Stimulated activated CD4-positive, alpha-beta T cell treated with anti-CD3 and anti-CD28 coated beads, TNF-alpha, amount 100 ng/mL, for 24 hours (primary cell): ENCODE results near the gene THAP10.

Experiments used
- DNase-seq, 3 experiments: peaks; one replicate each; pipeline ENCODE4 v3.0.0-alpha.2; 2020; ENCODE audit warnings: low read depth in 3 of 3

Gene THAP10

DNA sequence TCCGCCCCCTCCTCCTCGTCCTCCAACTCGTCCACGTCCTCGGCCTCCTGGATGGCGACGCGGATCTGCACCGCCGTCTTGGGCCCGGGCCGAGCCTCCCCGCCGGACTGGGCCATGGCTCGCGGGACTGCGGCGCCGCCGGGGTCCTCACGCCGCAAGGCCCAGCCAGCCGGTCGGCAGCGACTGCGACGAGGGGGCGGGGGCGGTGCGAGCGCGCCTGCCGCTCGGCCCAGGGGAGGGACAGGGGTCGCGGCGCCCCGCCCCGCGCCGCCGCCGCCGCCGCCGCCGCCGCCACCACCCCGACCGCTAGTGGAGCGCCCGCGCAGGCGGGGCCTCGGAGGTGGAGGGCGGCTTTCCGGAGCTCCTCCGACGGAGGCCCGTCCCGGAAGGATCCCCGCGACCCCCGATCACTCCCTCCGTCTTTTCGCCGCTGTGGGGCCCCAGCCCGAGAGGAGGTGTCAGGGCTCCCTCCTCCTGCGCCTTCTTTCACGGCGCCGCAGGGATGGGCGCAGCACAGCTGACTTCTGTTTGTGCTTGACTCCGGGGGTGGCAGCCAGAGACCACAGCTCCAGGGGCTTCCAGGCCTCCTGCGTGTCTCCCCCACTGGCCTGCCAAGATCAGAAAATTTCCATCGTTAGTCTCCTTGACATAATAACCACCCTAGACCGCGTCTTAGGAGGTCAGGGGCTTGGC is 38.1 kb downstream of the THAP10 start, which contains the start of gene LARP6:
TSS of gene LARP6 (minus strand) at position 185 of the 693 bp plus-strand sequence. CDS start at position 116, 69 bp downstream.
- peak in 2 of 3 experiments; percentile 3 to 30 for DNase-seq

DNA sequence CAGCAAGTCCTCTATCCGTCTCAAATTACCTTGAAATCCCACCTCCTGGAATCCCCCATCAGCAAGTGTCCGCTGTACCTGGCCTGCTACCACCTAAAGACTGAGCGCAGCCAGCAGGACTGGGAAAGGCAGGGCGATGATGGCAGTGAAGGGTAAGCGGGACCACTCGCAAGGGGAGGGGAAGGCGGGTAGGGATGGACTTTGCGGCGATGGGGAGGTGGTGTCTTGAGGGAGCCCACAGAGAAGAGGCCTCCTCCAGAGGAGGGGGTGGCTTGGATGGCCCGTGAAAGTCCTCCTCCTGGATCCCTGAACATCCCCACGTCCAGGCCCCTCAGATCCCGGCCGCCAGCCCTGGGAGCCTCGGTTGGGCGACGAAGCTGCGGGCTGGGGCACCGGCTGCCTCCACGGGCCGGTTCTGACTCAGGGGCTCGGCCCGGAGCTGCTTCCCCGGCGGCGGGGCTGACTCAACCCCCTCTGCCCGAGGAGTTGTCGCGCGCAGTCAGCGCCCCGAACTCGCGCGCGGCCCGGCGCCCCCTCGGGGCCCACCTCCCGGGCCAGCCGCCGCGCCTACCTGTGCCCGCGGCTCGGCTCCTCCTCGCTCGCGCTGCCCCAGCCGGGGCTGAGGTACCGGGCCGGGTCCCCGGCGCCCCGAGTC is 38.8 kb downstream of the THAP10 start:
- DNase-seq = no peak

DNA sequence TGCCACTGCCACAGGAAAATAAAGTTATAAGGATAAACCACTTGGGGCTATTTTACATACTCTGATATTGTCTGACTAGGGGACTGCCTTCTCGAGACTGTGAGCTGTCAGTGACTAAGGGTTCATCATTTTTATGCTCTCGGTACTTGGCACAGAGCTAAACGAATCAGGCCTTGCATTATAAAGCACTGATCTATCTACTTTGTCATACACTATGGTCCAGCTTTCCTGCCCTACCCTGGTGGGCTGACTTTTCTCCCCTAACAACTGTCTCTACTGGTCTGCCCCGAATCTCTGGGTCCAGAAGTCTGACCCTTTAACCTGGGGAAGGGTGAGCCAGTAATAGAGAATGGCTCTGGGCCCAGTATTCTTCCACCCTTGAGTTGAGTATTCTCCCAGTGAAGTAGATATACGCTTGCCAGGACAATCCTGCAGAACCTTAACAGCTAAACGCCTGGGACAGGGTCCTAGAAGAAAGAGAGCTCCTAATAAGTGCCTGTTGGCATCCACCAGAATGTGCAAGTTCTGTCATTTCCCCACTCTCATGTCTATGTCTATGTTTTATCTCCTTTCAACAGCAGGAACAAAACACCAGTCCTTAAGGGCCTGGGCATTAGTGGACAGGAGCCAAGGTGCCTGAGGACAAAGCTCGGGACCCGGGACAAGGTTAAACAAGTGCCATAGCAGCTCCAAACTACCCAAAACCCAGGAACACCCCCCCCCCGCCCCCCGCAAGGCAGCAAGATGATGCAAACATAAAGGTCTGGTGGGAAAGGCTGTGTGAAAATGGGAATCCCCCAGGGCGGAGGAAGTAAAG is 39.5 kb downstream of the THAP10 start:
- no peak for DNase-seq

DNA sequence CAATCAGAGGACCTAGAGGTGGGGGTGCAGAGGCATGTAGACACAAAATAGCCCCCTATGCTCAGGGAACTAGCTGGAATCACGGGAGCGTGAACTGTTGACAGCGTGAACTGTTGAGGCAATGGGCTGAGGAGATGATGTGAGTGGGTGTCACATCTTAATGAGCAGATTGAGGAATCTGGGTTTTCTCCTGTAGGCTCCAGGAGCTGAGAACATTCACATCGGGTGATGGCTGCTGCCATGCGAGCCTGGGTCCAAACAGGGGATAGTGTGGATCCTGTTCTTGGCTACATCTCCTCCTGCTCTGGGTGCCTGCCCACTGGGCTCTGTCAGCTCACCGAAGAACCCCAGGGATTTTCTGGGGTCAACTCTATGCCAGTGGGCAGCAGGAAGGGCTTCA is 40.3 kb downstream of the THAP10 start:
- no peak for DNase-seq

DNA sequence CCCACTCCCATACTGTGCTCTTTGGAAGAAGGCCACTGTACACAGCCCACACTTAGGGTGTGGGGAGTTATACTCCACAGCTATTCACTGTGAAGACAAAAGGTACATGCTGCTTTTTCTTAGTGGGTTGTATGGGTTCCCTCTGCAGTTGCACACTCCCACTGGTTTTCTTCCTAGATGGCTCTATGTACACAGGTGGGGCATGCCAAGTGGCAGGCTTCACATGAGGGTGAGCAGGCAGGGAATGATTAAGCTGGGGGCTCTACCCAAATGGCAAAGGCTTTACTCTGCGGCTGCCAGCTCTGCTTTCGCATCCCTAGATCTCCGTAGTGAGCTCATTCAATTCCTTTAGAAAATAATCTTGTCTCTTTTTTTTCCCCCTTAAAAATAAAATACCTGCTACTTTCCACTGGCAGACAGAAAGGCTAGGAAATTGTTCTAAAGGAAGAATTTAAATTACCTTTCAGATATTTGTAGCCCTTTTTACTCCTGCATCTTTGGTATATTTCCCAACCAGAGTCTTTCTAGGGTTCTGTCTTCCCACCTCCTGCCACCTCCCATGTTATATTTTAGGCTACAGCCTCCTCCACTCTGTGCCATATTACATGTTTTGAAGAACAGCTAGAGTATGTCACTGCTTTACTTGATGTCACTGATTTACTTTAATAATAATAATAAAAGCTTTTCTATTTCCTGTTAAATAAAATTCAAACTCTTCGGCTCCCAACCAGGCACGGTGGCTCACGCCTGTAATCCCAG is 46.5 kb downstream of the THAP10 start:
- DNase-seq = no peak

DNA sequence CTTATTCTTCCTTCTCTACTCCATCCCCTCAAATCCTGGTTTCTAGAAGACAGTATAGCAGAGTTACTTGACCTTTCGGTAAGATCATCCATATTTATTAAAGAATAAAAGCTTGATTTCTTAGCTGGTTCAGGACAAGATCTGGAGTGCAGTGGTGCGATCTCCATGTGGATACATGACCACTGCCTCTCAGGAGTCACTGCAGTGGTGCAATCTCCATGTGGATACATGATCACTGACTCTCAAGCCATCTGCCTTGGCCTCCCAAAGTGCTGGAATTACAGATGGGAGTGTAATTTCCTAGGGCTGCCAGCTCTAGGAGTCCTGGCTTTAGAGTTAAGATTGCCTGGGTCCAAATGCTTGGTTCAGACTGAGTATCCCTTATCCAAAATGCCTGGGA is 54.8 kb downstream of the THAP10 start:
- DNase-seq = no peak

DNA sequence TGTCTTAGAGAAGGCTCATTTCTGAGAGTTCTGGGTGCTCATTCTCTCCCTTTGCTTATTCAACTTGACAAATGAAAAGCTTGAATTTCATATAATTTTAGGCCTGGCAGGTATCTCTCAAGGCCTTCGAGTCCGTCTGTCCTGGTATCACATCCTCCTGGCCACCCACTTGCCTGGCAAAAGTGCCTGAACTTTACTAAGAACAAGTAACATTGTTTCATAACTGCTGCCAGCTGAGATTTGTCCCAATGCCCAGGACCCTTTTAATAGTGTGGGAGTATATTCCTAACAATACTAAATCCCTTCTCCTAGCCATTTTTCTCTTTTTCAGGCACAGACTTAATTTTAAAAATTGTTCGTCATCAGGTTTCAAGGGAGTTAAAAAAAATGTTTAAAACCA is 56.4 kb downstream of the THAP10 start:
- no peak for DNase-seq

DNA sequence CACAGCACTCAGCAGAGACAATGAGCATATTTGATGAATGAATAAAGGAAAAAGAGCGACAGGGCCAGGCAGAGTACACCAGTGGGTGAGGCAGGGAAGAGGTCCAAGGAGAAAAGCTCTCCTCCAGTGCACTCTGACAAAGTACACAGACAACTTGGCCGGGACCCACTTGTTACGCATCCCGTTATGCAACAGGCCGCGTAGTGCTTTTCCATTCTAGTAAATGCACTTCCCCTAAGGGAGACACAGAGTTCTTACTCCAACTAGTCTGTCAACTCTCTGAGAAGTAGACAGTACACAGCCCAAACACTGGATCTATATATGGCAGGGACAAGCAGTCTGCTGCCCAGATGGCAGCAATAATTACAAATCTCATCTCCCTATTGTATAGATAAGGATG is 56.8 kb downstream of the THAP10 start:
- DNase-seq = no peak

DNA sequence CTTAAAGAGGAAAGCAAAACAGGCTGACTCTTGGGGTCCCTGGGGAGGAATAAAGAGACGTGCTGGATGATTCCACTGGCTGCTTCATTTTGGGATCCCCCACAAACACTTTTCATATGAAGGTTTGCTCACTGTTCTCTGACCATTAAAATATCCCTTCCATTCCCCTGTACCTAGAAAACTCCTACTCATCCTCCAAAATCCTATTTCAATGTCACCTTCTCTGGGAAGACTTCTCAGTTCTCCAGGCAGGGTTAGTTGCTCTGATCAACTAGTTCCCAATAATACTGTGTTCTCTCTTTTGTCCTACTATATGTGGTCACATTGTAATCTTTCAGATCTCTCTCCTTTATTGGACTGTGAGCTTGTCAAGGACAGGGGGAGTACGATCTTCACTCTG is 57.2 kb downstream of the THAP10 start:
- DNase-seq = no peak

DNA sequence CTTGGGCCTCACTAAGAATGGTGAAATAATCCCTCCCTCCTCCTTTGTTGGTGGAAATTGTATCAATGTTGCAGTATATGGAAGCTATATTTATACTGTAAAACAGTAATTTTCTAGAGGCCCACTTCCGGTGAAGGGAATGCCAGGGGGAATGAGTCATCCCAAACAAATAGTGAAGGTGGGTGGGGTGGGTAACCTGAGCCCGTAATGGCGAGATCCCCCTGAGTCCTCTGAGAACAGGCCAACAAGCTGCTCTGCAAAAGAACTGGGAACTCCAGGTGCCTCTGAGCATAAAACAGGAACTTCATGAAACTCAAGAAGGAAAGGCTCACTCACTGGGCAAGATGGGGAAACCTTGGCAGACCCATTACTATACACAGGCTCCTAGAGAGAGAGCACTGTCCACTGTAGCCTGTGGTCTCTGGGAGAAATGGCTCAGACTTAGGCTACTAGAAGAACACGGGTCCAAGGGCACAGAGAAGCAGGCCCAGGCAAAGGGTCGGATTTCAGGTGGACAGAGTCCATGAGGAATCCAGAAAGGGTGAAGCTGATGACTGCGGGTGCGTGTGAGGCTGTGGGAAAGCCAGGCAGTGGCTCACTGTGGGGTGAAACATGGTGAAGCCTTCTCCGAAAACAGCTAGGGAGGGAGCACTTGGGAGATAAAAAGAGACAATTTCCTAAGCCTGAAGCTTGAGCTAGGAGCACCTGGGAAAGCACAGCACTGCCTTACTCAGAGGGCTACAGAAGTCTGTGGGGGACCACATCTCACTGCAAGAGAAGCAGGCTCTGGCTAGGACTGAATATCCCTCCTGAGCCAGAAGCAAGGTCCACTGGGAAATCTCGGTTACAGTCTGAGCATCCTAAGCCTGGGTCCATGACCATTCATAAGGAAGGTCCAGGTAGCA is 58.1 kb downstream of the THAP10 start:
- no peak for DNase-seq

DNA sequence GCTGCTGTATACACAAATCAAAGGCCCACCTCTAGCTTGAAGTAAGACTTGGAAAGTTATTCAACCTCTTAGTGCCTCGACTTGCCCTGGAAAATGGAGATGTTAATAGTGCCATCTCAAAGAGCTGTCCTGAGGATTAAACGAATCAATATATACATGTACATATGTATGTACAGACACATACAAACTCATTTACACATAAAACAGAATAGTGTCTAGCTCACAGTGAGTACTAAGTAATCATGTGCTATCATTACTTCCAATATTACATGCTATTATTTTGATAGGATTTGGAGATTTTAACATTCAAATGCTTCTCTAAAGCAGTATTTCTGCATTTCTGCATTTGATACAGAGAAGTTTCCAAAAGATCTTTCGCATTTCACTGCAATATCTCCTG is 58.8 kb downstream of the THAP10 start:
- DNase-seq = no peak

DNA sequence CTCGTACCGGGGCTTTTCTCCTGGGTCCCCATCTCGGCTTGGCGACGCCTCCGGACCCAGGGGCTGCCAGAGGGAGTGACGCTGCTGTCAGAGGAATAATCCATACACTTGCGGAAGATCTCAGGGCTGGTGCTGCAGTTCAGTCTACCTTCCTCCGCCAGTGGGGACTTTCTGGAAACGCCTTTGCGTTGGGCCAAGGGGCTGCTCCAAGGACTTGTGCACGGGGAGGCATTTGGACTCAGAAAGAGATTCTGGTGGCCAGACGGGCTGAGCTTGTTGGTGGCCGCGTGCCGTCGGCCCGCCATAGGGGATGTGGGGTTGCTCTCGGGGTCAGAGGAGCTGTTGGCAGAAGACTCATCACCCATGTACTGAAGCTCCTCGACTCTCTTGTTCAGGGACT is 60.1 kb downstream of the THAP10 start:
- no peak for DNase-seq
